ENCODE data around the gene OSGIN1. TPM values are rescaled to one million over a fixed set of nuclear protein-coding genes. Genes with fewer than 3 reads are reported as not detected.
A peak's percentile ranks its signal among the peaks of the same experiment; 100 is the strongest.

The OSGIN1 gene
- polyA plus RNA-seq, 2 donors: 6.0 to 8.3 TPM

DNA sequence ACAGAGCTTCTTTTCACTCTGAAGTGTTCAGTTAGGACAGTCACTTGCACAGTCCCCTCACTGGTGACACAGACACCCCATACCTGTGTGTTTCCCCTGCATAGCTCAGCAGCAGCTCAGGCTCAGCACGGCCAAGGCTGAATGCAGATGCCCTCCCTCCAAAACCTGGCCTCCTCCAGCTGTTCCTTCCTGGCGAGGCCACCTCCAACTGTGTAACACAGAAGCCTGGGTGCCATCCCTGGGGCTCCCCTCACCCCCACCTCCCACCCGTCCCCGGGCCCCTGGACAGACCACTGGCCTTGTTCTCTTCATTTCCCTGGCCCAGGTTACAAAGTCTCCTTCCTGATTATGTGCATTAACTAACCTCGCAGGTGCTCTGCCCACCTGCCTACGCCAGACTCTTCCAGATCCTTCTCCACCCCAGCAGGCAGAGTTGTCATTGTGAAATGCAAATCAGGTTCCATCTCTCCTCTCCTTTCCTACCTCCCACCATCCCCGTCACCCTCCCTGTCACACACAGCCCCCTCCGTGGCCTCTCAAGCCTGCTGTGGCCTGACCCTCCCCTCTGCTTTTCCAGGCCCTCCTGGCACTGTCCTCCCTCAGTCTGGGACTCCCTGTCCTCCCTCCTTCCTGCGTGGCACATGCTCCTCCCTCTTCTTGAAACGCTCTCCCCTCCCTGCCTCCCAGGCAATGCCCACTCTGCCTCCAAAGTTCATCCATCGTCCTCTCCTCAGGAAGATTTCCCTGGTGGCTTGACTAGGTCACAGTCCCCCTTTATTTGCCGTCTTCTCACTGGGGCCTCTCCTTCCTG is 27.7 kb upstream of the OSGIN1 start:
- no peaks in the 10 kb centered on the region for H3K9me3 ChIP-seq (ENCODE audit: control insufficient read depth in 2 of 2, insufficient read depth in 1 of 2, low read depth in 1 of 2, low read length in 1 of 2)
- peaks cover 0 to 4% of the 10 kb centered on the region in 2 donors for H3K4me1 ChIP-seq (ENCODE audit: control insufficient read depth in 2 of 2, insufficient read depth in 2 of 2, low read length in 1 of 2)
- no peaks in the 10 kb centered on the region for H3K27me3 ChIP-seq (ENCODE audit: control insufficient read depth in 1 of 2, insufficient read depth in 2 of 2, low read length in 2 of 2)
- 82% methylated on average over 12 of the region's 12 CpGs for WGBS, 2 donors
- H3K27ac ChIP-seq (ENCODE audit: low read depth in 2 of 2, low read length in 1 of 2): no peak overlapping the region
- no peak overlapping the region for H3K4me3 ChIP-seq (ENCODE audit: low read depth in 1 of 2, low read length in 2 of 2)
- peaks cover 0 to 9% of the 10 kb centered on the region in 2 donors for H3K36me3 ChIP-seq (ENCODE audit: control insufficient read depth in 2 of 2, insufficient read depth in 2 of 2, low read length in 1 of 2)

DNA sequence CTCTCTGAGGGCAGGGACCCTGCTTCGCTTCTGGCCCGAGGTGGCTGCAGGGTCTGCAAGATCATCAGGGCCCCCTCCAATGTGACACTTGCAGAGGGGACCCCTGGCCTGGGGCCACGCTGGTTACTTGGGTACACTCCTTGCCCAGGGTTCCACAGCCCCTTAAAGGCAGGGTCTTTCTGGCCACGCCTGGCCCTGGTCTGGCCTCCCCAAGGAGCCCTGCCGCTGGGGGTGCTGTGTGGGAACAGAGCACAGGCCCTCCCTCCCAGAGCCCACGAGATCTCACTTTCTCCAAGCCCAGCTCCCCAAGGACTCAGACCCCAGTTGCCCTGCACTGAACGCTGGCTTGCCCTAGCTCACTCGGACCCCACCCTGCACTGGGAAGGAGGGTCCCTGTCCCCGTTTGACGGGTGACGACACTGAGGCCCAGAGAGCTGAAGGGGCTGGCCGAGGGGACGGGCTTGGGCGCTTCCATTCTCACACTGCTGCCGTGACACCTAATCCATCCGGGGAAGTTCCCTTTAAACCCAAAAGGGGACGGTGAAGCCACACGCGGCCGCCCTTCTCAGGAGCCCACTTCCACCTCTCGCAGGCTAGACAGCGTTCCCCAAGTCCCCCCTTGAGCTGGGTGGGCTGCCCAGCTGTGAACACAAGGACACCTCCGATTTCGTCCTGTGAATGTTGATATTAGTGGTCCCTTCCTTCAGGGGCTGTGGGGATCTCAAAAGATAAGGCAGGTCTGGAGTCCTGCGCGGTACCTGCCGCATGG is 26.9 kb upstream of the OSGIN1 start:
- WGBS, 2 donors: 55 to 57% methylated on average over 27 of the region's 27 CpGs
- H3K27me3 ChIP-seq (ENCODE audit: control insufficient read depth in 1 of 2, insufficient read depth in 2 of 2, low read length in 2 of 2): no peaks in the 10 kb centered on the region
- no peak overlapping the region for H3K27ac ChIP-seq (ENCODE audit: low read depth in 2 of 2, low read length in 1 of 2)
- no peak overlapping the region for H3K4me3 ChIP-seq (ENCODE audit: low read depth in 1 of 2, low read length in 2 of 2)
- no peaks in the 10 kb centered on the region for H3K9me3 ChIP-seq (ENCODE audit: control insufficient read depth in 2 of 2, insufficient read depth in 1 of 2, low read depth in 1 of 2, low read length in 1 of 2)
- peaks cover 0 to 9% of the 10 kb centered on the region in 2 donors for H3K36me3 ChIP-seq (ENCODE audit: control insufficient read depth in 2 of 2, insufficient read depth in 2 of 2, low read length in 1 of 2)
- peaks cover 0 to 4% of the 10 kb centered on the region in 2 donors for H3K4me1 ChIP-seq (ENCODE audit: control insufficient read depth in 2 of 2, insufficient read depth in 2 of 2, low read length in 1 of 2)

DNA sequence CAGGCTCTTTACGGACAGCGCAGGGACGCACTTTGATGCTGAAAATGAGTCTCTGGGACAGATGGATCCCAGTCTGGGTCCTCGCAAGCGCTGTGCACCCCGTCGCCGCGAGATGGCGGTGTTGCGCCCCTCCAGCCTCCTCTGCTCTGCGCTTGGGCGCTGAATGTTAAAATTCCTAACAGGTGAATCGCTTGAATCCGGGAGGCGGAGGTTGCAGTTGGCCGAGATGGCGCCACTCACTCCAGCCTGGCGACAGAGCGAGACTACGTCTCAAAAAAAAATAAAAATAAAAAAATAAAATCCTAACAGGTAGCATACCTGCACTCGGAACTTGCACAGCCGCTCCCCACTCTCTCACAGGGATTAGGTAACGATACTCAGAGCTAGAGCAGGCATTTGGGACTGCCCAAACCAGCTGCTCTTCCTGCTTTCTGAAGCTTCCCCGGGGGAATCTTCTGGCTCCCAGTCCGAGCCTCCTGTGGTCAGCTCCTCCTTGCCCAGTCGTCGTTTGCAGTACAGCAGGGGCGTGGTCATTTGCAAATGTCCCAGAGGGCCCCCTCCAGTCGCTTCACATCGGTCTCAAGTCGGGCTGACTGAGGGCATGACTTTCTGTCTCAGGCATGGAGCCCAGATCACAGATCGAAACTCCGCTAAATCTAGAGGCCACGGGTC is 26.2 kb upstream of the OSGIN1 start:
- Histone ChIP-seq H3K27ac (ENCODE audit: low read depth in 2 of 2, low read length in 1 of 2) (peak overlapping the region; percentile 76 to 81), H3K4me1 (ENCODE audit: control insufficient read depth in 2 of 2, insufficient read depth in 2 of 2, low read length in 1 of 2) (peaks cover 0 to 4% of the 10 kb centered on the region in 2 donors), H3K9me3 (ENCODE audit: control insufficient read depth in 2 of 2, insufficient read depth in 1 of 2, low read depth in 1 of 2, low read length in 1 of 2) (no peaks in the 10 kb centered on the region), H3K27me3 (ENCODE audit: control insufficient read depth in 1 of 2, insufficient read depth in 2 of 2, low read length in 2 of 2) (no peaks in the 10 kb centered on the region), H3K36me3 (ENCODE audit: control insufficient read depth in 2 of 2, insufficient read depth in 2 of 2, low read length in 1 of 2) (peaks cover 0 to 6% of the 10 kb centered on the region in 2 donors), H3K4me3 (ENCODE audit: low read depth in 1 of 2, low read length in 2 of 2) (peak overlapping the region; percentile 27 to 38)
- 13 to 18% methylated on average over 35 of the region's 35 CpGs for WGBS, 2 donors

DNA sequence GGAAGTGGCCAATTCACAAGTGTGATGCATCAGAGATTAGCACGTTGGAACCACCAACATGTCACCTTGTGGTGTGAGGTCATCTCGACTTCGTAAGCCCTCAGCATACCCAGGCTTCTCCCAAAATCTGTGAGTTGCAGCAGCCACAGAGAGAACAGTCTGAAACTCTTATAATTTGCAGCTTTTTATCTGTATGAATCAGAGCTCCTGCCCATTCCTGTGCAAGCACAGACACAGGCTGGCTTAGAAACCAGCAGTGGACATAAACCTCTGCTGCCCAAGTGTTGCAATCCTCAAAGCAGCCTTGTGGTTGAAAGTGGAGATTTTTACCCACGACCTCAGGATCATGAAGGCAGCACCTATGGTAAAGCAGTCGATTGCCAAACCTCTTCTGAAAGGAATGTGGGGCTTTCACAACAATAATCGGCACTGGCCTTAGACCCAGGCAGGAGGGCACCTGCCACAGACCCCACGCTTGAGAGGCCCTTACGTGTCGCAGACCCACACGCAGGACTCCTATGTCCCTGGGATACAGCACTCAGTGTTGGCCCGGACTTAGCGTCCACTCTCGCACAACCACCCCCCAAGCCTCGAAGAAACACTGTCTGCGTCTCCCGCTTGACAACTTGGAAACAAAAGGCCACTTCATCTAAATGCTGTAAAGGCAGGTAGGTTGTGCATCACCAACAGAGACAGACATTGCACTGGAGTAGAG is 24.5 kb upstream of the OSGIN1 start:
- Histone ChIP-seq H3K4me1 (ENCODE audit: control insufficient read depth in 2 of 2, insufficient read depth in 2 of 2, low read length in 1 of 2) (peaks cover 0 to 2% of the 10 kb centered on the region in 2 donors), H3K27me3 (ENCODE audit: control insufficient read depth in 1 of 2, insufficient read depth in 2 of 2, low read length in 2 of 2) (no peaks in the 10 kb centered on the region), H3K9me3 (ENCODE audit: control insufficient read depth in 2 of 2, insufficient read depth in 1 of 2, low read depth in 1 of 2, low read length in 1 of 2) (no peaks in the 10 kb centered on the region), H3K4me3 (ENCODE audit: low read depth in 1 of 2, low read length in 2 of 2) (no peak overlapping the region), H3K27ac (ENCODE audit: low read depth in 2 of 2, low read length in 1 of 2) (no peak overlapping the region), H3K36me3 (ENCODE audit: control insufficient read depth in 2 of 2, insufficient read depth in 2 of 2, low read length in 1 of 2) (peaks cover 0 to 5% of the 10 kb centered on the region in 2 donors)
- 86 to 88% methylated on average over 16 of the region's 16 CpGs for WGBS, 2 donors

DNA sequence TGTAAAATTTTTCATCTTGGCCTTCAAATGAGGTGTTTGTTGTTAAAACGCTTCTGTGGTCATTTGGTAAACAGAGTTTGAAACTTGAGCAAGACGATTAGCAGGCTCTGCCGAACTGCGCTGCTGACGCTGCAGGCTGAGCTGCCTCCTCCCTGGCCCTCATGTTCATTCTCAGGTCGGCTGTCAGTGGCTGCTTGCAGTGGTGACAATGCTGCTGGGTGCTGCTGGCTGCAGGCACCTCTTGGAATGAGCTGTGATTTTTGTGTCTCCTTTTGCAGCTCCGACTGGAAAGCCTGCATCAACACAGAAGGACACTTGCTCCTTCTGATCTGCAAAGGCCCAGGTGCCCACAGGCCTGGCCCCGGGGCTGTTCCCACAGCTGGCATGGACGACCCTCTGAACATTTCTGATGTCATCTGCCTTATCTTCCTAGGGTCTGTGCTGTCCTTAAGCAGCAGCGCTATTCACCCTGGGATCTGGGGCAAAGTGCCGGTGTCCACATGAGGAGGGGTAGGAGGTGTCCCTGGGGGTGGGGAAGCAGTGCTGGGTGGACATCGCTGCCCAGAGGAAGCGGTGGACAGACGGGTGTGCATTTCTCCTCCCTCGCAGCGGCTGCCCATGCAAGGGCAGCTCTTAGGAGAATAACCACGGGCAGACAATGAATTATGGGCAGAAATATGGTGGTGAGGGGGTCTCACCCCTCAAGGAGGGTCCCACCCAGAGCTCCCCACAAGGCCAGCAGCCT is 23.1 kb upstream of the OSGIN1 start:
- H3K9me3 ChIP-seq (ENCODE audit: control insufficient read depth in 2 of 2, insufficient read depth in 1 of 2, low read depth in 1 of 2, low read length in 1 of 2): no peaks in the 10 kb centered on the region
- H3K27me3 ChIP-seq (ENCODE audit: control insufficient read depth in 1 of 2, insufficient read depth in 2 of 2, low read length in 2 of 2): no peaks in the 10 kb centered on the region
- H3K27ac ChIP-seq (ENCODE audit: low read depth in 2 of 2, low read length in 1 of 2): no peak overlapping the region
- peaks cover 0 to 1% of the 10 kb centered on the region in 2 donors for H3K36me3 ChIP-seq (ENCODE audit: control insufficient read depth in 2 of 2, insufficient read depth in 2 of 2, low read length in 1 of 2)
- 83 to 84% methylated on average over 17 of the region's 17 CpGs for WGBS, 2 donors
- H3K4me1 ChIP-seq (ENCODE audit: control insufficient read depth in 2 of 2, insufficient read depth in 2 of 2, low read length in 1 of 2): no peaks in the 10 kb centered on the region
- H3K4me3 ChIP-seq (ENCODE audit: low read depth in 1 of 2, low read length in 2 of 2): no peak overlapping the region

DNA sequence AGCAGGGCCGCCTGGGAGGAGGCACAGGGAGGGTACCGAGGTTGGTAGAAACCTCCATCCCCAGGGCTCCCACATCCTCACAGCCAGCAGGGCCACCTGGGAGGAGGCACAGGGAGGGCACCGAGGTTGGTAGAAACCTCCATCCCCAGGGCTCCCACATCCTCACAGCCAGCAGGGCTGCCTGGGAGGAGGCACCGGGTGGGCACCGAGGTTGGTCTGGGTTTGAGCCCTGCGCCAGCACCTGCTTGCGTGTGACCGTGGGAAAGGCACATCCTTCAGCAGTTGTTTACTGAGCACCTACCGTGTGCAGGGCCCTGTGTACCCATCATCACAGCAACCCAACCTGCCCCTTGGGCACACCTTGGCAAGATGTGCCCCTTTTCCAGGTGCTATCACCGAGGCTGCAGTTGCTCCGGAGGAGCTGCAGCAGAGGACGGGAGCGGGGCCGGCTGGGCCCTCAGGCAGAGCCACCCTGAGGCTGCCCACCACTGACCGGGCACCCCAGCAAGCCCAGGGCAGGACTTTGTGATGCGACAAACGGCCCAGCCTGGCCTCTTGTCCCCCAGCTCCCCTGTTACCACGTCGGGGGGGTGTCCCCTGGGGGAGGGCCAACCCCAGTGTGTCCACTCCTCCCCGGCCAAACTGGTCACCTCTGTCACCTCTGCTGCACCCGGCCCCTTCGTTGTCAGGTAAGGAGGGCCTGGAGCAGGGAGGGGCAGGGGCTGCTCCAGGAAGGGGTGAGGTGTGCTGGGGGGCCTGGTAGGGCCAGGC is 22.1 kb upstream of the OSGIN1 start:
- H3K27me3 ChIP-seq (ENCODE audit: control insufficient read depth in 1 of 2, insufficient read depth in 2 of 2, low read length in 2 of 2): no peaks in the 10 kb centered on the region
- H3K27ac ChIP-seq (ENCODE audit: low read depth in 2 of 2, low read length in 1 of 2): no peak overlapping the region
- no peaks in the 10 kb centered on the region for H3K36me3 ChIP-seq (ENCODE audit: control insufficient read depth in 2 of 2, insufficient read depth in 2 of 2, low read length in 1 of 2)
- no peak overlapping the region for H3K4me3 ChIP-seq (ENCODE audit: low read depth in 1 of 2, low read length in 2 of 2)
- 81 to 84% methylated on average over 22 of the region's 22 CpGs for WGBS, 2 donors
- H3K9me3 ChIP-seq (ENCODE audit: control insufficient read depth in 2 of 2, insufficient read depth in 1 of 2, low read depth in 1 of 2, low read length in 1 of 2): no peaks in the 10 kb centered on the region
- peaks cover 2 to 3% of the 10 kb centered on the region in 2 donors for H3K4me1 ChIP-seq (ENCODE audit: control insufficient read depth in 2 of 2, insufficient read depth in 2 of 2, low read length in 1 of 2)

DNA sequence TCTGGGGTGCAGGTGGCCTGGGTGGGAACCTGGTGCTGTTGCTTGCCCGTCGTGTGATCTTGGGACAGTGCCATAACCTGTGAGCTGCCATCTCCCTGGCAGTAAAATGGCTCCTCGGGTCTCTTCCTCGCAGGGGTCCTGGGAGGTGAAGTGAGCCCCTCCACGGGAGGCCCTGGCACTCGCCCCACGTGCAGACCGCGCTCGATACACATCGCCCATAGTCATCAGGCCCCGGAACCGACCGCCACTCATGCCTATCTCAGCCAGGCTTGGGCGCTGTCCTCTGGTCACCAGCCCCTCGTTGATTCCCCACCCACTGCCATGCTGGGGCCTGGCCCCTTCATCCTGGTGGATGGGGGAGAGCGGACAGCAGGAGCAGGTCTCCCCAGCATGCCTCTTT is 21.5 kb upstream of the OSGIN1 start:
- 79 to 85% methylated on average over 14 to 17 of the region's 17 CpGs for WGBS, 2 donors
- no peak overlapping the region for H3K4me3 ChIP-seq (ENCODE audit: low read depth in 1 of 2, low read length in 2 of 2)

DNA sequence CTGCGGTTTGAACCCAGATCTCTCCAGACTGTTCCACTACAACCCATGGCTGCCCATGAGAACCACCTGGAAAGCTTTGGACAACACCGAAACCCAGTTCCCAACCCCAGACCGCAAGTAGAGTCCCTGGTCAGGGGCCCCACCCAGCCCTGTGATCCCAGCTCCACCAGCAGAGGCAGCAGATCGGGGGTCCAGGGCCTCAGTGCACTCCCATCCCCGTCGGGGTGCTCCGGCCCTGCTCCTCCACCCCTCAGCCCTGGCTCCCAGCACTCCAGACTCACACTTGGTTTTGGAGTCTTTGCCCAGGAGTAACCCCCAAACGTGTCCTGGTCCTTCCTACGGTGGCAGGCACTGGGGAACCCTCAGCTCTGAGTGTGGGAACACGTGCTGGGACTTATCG is 20.7 kb upstream of the OSGIN1 start:
- WGBS, 2 donors: 92% methylated on average over 11 of the region's 11 CpGs

More for the DNA sequence above, 21.5 kb upstream of the OSGIN1 start:
- no peaks in the 10 kb centered on the region for H3K9me3 ChIP-seq (ENCODE audit: control insufficient read depth in 2 of 2, insufficient read depth in 1 of 2, low read depth in 1 of 2, low read length in 1 of 2)
- H3K27ac ChIP-seq (ENCODE audit: low read depth in 2 of 2, low read length in 1 of 2): no peak overlapping the region
- peaks cover 2 to 3% of the 10 kb centered on the region in 2 donors for H3K4me1 ChIP-seq (ENCODE audit: control insufficient read depth in 2 of 2, insufficient read depth in 2 of 2, low read length in 1 of 2)
- no peaks in the 10 kb centered on the region for H3K27me3 ChIP-seq (ENCODE audit: control insufficient read depth in 1 of 2, insufficient read depth in 2 of 2, low read length in 2 of 2)
- H3K36me3 ChIP-seq (ENCODE audit: control insufficient read depth in 2 of 2, insufficient read depth in 2 of 2, low read length in 1 of 2): no peaks in the 10 kb centered on the region

More for the DNA sequence above, 20.7 kb upstream of the OSGIN1 start:
- Histone ChIP-seq H3K4me3 (ENCODE audit: low read depth in 1 of 2, low read length in 2 of 2) (no peak overlapping the region), H3K36me3 (ENCODE audit: control insufficient read depth in 2 of 2, insufficient read depth in 2 of 2, low read length in 1 of 2) (no peaks in the 10 kb centered on the region), H3K9me3 (ENCODE audit: control insufficient read depth in 2 of 2, insufficient read depth in 1 of 2, low read depth in 1 of 2, low read length in 1 of 2) (no peaks in the 10 kb centered on the region), H3K27ac (ENCODE audit: low read depth in 2 of 2, low read length in 1 of 2) (no peak overlapping the region), H3K4me1 (ENCODE audit: control insufficient read depth in 2 of 2, insufficient read depth in 2 of 2, low read length in 1 of 2) (peaks cover 2 to 3% of the 10 kb centered on the region in 2 donors), H3K27me3 (ENCODE audit: control insufficient read depth in 1 of 2, insufficient read depth in 2 of 2, low read length in 2 of 2) (no peaks in the 10 kb centered on the region)
